Esophagus squamous epithelium (tissue), 4 donors: ENCODE data around the gene SELENOO.

Source experiments
- POLR2A ChIP-seq, 4 donors: fragments of 450-650 bp; IDR thresholded peaks; one replicate each; pipeline ENCODE4 v1.6.1; 2017; ENCODE audit warnings: antibody characterized with exemption in 4 of 4, mild to moderate bottlenecking in 4 of 4, moderate library complexity in 3 of 4
- TF ChIP-seq, protein P1 (sequence below), 6 experiments: fragments of 450-650 bp in 4 of 6; fragments of 200-600 bp in 2 of 6; sonication (generic) in 2 of 6; IDR thresholded peaks; one replicate each; pipeline ENCODE4 v1.5.1; 2016 to 2019; ENCODE audit warnings: antibody characterized with exemption in 6 of 6, mild to moderate bottlenecking in 4 of 6, moderate library complexity in 4 of 6

- TF ChIP-seq POLR2A (IDR thresholded peaks at IDR 0.05) = no peak
- TF ChIP-seq, protein P1, sequence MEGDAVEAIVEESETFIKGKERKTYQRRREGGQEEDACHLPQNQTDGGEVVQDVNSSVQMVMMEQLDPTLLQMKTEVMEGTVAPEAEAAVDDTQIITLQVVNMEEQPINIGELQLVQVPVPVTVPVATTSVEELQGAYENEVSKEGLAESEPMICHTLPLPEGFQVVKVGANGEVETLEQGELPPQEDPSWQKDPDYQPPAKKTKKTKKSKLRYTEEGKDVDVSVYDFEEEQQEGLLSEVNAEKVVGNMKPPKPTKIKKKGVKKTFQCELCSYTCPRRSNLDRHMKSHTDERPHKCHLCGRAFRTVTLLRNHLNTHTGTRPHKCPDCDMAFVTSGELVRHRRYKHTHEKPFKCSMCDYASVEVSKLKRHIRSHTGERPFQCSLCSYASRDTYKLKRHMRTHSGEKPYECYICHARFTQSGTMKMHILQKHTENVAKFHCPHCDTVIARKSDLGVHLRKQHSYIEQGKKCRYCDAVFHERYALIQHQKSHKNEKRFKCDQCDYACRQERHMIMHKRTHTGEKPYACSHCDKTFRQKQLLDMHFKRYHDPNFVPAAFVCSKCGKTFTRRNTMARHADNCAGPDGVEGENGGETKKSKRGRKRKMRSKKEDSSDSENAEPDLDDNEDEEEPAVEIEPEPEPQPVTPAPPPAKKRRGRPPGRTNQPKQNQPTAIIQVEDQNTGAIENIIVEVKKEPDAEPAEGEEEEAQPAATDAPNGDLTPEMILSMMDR (IDR thresholded peaks at IDR 0.05) = no peak
Measured at GRCh38 chr22:50226875-50227165, 26.0 kb downstream of the SELENOO start.
